PC-3 (cell line): ENCODE data around the gene HOXC9.

Experiments
- CTCF ChIP-seq: fragments of 300-600 bp; sonication (generic); conservative IDR thresholded peaks from 2 replicates; pipeline ENCODE4 v1.5.1; 2017; ENCODE audit warnings: antibody characterized with exemption, low read depth, mild to moderate bottlenecking, low read length
- EZH2 ChIP-seq: fragments of 300-600 bp; sonication (generic); IDR thresholded peaks from one replicate; pipeline ENCODE4 v1.6.1; 2017; ENCODE audit warnings: antibody characterized with exemption, mild to moderate bottlenecking, low read length; ENCODE audit not compliant: unreplicated experiment
- EZH2phosphoT487 ChIP-seq: fragments of 300-600 bp; sonication (generic); IDR thresholded peaks from 2 replicates; pipeline ENCODE4 v1.6.1; 2018; ENCODE audit warnings: mild to moderate bottlenecking, antibody characterized with exemption, low read length, borderline replicate concordance

- TF ChIP-seq CTCF: no peak
- no peak for TF ChIP-seq EZH2
- TF ChIP-seq EZH2phosphoT487: no peak
Measured at GRCh38 chr12:53987787-53988230, 12.2 kb upstream of the HOXC9 start.
